NCI-H460 (cell line): ENCODE data around the gene TMEM106A. TPM values are rescaled to one million over a fixed set of nuclear protein-coding genes. Genes with fewer than 3 reads are reported as not detected.
"Not testable (repeated sequence)": the region's sequence is repeated elsewhere in the genome, so short reads cannot be mapped to it uniquely, and the experiment has no call there.

Experiments
- DNase-seq: peaks from one replicate; pipeline ENCODE4 v3.0.0-alpha.2; 2016; ENCODE audit warnings: low read depth; ENCODE audit errors: extremely low read depth
- total RNA-seq: library from RNA; depleted of rRNA; stranded (reverse); fragments of >200 nt; shearing (Covaris generic); gene quantifications from 2 replicates; pipeline ENCODE4 v1.2.3, GENCODE V29; 2014

The TMEM106A gene
- total RNA-seq, 1 experiment from 2014 or later, result 2.0 TPM

DNA sequence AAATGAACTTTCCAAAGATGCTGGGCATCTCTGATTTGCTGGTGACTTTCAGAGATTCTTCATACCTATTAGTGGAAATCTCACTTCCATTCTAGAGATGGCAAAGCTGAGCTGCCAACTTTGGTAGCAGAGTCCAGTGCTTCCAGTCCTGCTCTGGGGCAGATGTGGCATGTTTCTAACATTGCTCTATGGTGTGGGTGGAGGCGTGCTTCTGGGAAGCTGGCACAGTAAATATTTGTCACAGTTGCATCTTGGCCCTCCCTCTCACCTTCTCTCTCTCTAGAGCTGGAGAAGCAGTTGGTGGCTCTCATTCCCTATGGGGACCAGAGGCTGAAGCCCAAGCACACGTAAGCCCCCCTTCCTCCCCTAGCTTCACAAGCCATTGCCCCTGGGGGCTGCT lies 1.9 kb downstream of the TMEM106A start:
- no peak for DNase-seq

DNA sequence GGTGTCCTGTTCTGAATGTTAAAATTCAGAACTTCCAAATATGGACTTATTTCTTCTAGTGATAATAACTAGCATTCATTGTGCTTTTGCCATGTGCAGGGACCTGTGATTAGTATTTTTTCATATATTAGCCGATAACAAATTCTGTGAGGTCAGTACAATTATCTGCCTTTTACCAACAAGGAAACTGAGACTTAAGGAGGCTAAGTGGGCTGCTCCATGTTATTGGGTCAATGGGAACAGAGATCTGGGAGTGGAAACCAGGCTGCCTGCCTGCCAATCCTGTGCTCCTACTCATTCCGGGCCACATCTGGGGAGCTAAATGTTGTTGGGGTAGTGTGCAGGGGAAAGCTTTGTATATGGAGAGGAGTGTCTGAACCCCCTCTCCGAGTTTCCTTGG lies 3.7 kb downstream of the TMEM106A start:
- no peak for DNase-seq

DNA sequence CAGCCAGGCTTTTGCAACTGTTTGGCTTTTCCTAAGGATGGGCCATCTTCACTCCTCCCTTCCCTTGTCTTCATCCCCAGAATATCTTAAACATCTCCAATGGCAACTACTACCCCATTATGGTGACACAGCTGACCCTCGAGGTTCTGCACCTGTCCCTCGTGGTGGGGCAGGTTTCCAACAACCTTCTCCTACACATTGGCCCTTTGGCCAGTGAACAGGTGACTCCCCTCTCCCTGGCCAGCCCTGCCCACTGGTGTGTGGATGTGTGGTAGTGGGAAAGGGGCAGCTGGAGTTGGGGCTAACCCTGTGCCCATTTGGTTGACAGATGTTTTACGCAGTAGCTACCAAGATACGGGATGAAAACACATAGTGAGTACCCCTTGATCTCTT lies 4.7 kb downstream of the TMEM106A start:
- no peak for DNase-seq

DNA sequence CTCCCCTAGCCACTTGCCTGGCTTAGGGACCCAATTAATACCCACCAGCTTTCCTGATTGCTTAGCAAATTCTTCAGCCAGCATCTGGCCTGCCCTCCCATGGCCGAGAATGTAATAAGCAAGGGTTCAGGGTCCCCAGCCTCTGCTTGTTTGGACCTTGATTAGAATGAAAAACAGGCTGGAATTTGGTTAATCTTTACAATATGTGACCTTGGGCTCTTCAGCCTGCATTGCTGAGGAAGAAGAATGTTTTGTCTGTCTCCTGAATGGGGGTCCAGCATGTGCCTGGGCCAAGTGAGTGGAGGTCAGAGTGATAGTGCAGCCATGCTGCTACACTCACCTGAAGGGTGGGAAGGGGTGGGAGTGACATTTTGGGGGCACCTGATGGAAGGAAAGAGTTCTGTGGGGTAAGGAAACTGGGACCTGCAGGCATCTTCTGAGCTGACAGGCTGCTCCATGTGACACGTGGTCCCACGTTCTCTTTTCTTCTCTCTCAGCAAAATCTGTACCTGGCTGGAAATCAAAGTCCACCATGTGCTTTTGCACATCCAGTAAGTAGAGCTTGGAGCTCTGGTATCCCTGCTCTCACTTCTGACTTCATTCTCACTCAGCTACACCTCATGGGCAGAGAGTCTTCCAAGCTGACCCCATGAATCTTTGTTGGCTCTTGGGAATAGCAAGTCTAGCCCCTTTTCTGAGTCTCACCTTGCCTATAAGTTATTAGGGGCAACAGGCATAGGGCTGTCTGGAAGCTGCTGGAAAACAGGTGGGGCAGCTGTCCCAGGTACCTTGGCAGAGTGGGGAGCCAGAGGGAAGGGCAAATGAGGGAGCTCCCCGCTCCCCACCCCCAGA lies 5.3 kb downstream of the TMEM106A start:
- DNase-seq, result no peak

DNA sequence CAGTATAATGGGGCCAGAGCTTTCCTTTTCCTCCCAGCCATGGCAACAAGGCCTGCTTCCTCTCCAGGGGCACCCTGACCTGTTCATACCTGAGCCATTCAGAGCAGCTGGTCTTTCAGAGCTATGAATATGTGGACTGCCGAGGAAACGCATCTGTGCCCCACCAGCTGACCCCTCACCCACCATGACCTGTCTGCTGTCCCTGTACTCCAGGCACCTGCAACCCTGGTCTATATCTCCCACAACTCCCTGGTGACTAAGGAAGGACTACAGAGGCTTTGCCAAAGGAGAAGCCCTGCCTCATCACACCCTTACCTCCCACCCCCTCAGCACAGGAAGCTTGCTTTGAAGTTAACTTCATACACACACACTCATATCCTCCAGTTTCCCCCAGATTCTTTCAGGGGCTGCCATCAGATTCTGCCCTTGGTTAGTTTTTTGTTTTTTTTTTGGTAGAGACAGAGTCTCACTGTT lies 6.0 kb downstream of the TMEM106A start:
- DNase-seq, result no peak

DNA sequence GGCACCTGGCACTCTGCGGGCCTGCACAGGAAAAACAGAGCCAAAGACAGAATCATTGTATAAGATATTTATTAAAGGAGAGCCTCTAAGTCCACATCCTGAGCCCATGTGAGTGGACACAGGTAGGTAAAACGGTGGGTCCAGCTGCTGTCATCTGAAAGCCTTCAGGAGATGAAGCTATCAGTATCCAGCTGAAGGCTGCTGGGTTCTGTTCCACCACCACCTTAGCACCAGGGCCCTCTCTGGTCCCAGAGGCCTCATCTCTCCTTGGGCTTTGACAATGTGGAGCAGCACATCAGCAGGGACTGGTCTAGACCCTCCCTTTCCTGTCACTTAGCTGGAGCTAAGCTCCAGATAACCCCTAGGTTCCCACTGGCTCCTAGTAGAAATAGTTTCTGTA lies 7.3 kb downstream of the TMEM106A start:
- no peak for DNase-seq

DNA sequence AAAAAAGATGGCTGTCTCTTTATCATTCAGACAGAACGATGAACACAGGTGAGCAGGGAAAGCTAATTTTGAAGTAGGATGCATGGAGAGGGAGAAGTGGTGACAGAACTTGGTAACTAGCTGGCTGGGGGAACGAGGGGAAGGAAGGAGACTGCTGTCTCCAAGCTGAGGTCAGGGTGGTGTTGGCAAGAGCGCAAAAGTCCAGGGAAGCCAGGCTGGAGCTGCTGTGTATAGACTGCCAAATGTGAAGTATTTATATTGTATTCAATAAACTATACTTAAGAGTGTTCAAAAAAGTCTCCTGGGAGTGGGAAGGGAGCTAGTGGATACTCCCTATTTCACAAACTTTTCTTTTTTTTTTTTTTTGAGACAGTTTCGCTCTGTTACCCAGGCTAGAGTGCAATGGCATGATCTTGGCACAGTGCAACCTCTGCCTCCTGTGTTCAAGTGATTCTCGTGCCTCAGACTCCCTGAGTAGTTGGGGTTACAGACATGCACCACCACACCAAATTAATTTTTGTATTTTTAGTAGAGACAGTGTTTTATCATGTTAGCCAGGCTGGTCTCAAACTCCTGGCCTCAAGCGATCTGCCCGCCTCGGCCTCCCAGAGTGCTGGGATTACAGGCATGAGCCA lies 8.2 kb downstream of the TMEM106A start:
- no peak for DNase-seq

DNA sequence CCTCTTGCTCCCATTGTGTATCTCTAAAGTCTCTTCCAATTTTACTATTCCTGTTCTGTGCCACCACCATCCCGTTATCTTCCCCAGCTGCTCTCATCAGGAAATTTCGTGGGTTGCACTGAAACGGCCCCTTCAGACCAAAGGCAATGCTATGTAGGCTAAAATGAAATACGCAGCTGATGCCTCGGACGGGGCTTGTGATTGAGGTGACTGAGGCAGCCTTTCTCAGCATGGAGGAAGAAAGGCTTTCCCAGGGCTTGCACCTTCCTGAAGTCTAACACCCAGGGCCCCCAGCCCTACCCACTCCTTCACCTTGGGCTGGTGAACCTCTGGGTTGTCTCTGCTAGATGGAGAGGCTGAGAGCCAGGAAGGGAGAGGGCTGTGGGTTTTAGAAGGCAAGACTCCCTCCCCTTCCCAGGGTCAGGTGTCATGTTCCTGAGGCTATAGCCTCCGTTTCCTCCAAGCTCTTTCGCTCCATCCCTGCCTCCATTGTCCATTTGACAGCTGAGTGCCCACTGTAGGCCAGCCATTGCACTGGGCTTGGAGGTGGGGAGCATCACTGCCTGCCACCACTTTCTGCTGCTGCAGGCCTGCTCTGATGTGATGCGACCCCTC lies 8.9 kb downstream of the TMEM106A start:
- no peak for DNase-seq

DNA sequence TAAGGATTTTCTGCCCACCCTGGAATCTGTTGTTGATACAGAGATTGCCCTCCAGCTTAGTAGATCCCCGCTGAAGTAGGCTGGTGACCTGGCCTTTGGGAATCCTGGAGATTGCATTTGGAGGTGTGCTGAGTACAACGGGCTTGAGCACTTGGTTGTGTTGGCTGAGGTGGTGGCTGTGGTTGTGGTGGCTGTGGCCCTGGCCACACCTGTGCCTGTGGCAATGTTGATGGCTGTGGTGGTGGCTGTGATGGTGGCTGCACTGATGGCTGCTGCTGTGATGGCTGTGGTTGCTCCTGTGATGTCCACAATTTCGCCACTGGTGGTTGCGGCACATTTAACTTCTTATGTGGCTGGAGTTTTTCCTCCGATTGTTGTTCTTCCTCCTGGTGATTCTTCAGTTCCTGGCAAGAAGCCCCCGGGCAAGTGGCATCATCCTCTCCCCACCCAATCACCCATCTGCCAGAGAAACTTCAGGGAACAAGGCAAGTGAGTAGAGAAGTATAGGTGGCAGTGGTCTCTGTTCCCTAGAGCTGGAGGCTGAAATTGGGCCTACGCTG lies 12.6 kb downstream of the TMEM106A start:
- DNase-seq, result no peak

DNA sequence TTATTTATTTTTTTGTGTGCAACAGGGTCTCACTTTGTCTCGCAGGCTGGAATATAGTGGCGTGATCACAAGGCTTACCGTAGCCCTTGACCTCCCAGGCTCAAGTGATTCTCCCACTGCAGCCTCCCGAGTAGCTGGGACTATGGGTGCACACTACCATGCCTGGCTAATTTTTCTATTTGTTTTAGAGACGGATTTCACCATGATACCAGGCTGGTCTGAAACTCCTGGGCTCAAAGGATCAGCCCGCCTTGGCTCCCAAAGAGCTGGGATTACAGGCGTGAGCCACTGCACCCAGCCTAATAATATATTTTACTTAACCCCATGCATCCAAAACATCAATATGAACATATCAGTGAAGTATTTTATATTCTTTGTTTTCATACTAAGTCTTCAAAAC lies 14.7 kb downstream of the TMEM106A start:
- no peak for DNase-seq

DNA sequence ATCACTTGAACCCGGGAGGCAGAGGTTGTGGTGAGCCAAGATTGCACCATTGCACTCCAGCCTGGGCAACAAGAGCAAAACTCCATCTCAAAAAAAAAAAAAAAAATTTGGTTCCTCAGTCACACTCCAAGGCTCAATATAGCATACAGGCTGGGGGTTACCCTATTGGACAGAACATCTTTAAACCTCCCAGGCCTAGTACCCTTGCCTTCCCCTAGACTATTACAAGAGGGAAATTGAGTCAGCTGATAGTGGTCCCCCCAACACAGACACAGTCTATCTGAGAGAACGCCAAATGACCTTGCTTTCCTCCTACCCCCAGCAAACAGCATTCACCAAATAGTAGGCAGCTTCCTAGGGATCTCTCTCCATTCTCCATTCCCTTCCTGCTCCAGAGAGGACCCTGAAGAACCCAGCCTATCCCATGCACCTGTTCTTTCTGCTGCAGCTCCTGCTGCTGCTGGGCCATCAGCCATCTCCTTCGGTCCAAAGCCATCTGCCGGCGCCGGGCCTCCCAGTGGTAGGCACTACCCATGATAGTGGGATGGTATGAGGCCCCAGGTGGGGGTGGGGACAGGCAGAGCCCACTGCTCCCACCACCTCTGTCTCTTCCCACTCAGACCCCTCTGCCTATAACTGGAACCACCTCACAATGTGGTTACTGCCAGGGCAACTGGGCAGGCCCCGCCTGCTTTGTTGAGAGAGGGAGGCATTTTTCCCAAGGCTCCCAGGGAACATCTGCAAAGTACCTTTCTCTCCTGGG lies 16.5 kb downstream of the TMEM106A start, which contains the start of gene CCDC200:
Gene CCDC200 (minus strand): TSS at position 604 of the 763 bp plus-strand sequence. CDS start 69 bp downstream, at position 535.
- DNase-seq, result not testable (repeated sequence)

DNA sequence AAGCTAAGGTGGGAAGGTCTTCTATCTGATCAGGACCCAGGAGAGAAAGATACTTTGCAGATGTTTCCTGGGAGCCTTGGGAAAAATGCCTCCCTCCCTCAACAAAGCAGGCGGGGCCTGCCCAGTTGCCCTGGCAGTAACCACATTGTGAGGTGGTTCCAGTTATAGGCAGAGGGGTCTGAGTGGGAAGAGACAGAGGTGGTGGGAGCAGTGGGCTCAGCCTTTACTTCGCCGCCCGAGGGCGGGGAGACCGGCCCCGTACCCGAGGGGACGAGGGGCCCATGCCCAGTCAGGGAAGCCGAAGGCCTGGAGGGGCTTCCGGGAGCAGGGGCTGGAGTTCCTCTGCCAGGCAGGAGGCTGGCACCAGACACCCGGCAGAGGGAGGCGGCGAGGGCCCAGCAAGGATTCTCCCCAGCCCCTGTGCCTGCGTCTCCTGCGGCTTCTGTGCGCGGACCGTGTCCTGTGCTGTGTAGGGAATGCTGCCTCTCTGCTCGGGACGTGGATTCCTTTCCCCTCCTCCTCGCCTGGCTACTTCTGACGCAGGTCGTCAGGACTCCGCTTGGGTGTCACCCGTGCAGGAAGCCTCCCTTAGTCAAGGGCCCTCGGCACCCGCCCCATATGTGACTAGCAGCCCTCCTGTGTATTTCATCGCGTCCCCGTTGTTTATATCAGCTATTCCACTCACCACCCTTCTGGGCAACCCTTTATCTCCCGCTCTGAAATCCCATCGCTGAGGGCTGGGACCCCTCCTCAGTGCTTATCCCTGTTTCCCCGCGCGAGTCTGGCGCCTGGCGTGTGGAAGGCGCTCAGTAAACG lies 19.7 kb downstream of the TMEM106A start:
- DNase-seq, result not testable (repeated sequence)

DNA sequence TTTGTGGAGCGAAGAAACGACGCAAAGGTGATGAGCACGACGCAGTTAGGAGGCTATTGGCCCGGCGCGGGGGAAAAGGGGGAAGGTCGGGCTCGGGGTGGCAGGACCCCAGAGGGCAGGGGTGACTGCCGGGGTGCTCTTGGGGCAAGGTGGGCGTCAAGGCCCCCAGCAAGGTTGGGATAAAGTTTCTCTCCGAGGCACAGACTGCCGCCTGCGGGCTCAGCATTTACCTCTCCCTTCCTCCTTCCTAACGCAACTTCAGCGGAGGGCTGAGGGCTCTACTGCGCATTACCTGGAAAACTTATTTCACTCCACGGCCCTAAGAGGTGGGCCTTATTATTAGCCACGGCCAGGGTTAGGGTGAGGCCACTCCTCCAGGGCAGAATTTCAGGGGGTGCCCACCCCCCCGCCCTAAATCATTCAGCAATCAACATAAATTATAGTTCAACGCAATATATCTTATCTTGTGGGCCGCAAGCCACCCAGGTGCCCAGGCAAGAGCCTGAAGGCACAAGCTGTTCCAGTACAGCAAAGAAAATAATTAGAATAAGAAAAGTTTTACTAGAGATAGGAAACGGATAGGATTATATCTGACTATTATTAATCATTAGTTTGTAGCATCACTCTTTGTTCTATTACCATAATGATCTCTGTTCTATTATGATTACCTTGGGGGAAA lies 20.5 kb downstream of the TMEM106A start:
- DNase-seq, result not testable (repeated sequence)

DNA sequence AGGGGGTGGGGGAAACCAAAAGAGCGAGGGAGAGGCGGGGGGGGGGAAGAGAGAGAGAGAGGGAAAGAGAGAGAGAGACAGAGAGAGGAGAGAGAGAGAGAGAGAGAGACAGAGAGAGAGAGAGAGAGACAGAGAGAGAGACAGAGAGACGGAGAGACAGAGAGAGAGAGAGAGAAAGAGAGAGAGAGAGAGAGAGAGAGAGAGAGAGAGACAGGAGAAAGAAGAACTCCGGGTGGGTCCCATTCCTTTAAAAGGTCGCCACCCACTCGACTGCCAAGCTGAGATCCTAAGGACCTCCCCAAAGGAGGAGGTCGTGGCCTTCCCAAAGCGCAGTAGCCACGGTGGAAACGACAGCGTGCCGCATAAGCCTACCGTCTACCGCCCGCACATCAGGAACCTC lies 21.6 kb downstream of the TMEM106A start:
- not testable (repeated sequence) for DNase-seq

DNA sequence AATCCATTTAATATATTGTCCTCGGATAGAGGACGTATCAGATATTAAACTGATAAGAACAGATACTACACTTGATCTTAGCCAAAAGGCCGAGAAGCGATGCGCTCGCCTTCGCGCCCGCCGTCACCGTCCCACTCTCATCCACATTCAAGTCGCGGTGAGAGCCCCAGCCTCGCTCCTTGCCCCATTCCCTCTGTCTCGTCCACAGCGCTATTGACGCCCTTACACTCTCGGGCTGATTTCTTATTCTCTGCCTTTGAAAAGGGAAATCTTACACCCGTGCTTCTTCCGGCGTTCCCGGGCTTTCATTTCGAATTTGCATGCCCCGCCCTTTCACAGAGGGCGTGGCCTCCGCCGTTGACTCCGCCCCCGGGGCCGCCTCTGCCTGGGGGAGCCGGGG lies 22.2 kb downstream of the TMEM106A start, which contains the start of gene RNU2-1:
Gene RNU2-1 (minus strand): TSS at position 101 of the 400 bp plus-strand sequence.
- DNase-seq, result not testable (repeated sequence)

DNA sequence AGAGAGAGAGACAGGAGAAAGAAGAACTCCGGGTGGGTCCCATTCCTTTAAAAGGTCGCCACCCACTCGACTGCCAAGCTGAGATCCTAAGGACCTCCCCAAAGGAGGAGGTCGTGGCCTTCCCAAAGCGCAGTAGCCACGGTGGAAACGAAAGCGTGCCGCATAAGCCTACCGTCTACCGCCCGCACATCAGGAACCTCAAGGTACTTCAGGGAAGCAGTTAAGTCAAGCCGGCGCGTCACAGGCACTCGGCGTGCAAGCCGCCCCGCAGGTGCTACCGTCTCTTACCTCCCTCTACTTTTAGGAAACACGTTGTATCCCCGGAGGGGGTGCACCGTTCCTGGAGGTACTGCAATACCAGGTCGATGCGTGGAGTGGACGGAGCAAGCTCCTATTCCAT lies 27.9 kb downstream of the TMEM106A start:
- not testable (repeated sequence) for DNase-seq

DNA sequence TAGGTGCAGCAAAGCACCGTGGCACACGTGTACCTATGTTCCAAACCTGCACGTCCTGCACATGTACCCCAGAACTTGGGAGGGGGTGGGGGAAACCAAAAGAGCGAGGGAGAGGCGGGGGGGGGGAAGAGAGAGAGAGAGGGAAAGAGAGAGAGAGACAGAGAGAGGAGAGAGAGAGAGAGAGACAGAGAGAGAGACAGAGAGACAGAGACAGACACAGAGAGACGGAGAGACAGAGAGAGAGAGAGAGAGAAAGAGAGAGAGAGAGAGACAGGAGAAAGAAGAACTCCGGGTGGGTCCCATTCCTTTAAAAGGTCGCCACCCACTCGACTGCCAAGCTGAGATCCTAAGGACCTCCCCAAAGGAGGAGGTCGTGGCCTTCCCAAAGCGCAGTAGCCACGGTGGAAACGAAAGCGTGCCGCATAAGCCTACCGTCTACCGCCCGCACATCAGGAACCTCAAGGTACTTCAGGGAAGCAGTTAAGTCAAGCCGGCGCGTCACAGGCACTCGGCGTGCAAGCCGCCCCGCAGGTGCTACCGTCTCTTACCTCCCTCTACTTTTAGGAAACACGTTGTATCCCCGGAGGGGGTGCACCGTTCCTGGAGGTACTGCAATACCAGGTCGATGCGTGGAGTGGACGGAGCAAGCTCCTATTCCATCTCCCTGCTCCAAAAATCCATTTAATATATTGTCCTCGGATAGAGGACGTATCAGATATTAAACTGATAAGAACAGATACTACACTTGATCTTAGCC lies 29.1 kb downstream of the TMEM106A start:
- DNase-seq, result not testable (repeated sequence)

DNA sequence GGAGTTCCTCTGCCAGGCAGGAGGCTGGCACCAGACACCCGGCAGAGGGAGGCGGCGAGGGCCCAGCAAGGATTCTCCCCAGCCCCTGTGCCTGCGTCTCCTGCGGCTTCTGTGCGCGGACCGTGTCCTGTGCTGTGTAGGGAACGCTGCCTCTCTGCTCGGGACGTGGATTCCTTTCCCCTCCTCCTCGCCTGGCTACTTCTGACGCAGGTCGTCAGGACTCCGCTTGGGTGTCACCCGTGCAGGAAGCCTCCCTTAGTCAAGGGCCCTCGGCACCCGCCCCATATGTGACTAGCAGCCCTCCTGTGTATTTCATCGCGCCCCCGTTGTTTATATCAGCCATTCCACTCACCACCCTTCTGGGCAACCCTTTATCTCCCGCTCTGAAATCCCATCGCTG lies 34.8 kb downstream of the TMEM106A start:
- not testable (repeated sequence) for DNase-seq
